H9 (cell line): ENCODE data around the gene SPOP. TPM values are rescaled to one million over a fixed set of nuclear protein-coding genes. Genes with fewer than 3 reads are reported as not detected.

ENCODE experiments used
- DNase-seq: peaks from one replicate; pipeline ENCODE4 v3.0.0-alpha.2; 2017
- H2AFZ ChIP-seq: one replicate; pipeline ENCODE4 v1.6.1; 2013; ENCODE audit warnings: mild to moderate bottlenecking, low read length, control low read depth, moderate library complexity
- H2AK5ac ChIP-seq: 2 replicates; pipeline ENCODE4 v1.6.1; 2013; ENCODE audit warnings: low read length, control low read depth, mixed read lengths; ENCODE audit not compliant: insufficient read length
- H2BK120ac ChIP-seq: one replicate; pipeline ENCODE4 v1.6.1; 2013; ENCODE audit warnings: low read depth, mild to moderate bottlenecking, low read length, control low read depth, inconsistent platforms; ENCODE audit not compliant: poor library complexity, severe bottlenecking
- H2BK12ac ChIP-seq: 2 replicates; pipeline ENCODE4 v1.6.1; 2013; ENCODE audit warnings: low read length, control low read depth, mixed read lengths, low read depth; ENCODE audit not compliant: insufficient read length
- H2BK15ac ChIP-seq: 2 replicates; pipeline ENCODE4 v1.6.1; 2013; ENCODE audit warnings: low read depth, low read length, control low read depth
- H2BK20ac ChIP-seq: one replicate; pipeline ENCODE4 v1.6.1; 2013; ENCODE audit warnings: low read depth, mild to moderate bottlenecking, low read length, control low read depth, inconsistent platforms; ENCODE audit not compliant: poor library complexity, severe bottlenecking
- H2BK5ac ChIP-seq: 2 replicates; pipeline ENCODE4 v1.6.1; 2013; ENCODE audit warnings: low read length, control low read depth, mixed read lengths; ENCODE audit not compliant: insufficient read length
- H3K14ac ChIP-seq: 2 replicates; pipeline ENCODE4 v1.6.1; 2013; ENCODE audit warnings: low read length, control low read depth; ENCODE audit not compliant: insufficient read depth
- H3K18ac ChIP-seq: 2 replicates; pipeline ENCODE4 v1.6.1; 2013; ENCODE audit warnings: low read depth, mild to moderate bottlenecking, mixed read lengths, low read length, control low read depth; ENCODE audit not compliant: insufficient read length
- H3K23ac ChIP-seq: 2 replicates; pipeline ENCODE4 v1.6.1; 2013; ENCODE audit warnings: low read length, control low read depth, mixed read lengths, low read depth; ENCODE audit not compliant: insufficient read length
- H3K23me2 ChIP-seq: 2 replicates; pipeline ENCODE4 v1.6.1; 2013; ENCODE audit warnings: low read depth, mild to moderate bottlenecking, mixed read lengths, low read length, control low read depth; ENCODE audit not compliant: insufficient read length, poor library complexity, severe bottlenecking
- H3K27ac ChIP-seq: 2 replicates; pipeline ENCODE4 v1.5.1; 2013; ENCODE audit warnings: low read length, control low read depth, mixed read lengths, low read depth; ENCODE audit not compliant: insufficient read length
- H3K27me3 ChIP-seq: 2 replicates; pipeline ENCODE4 v1.6.1; 2013; ENCODE audit warnings: low read length, control low read depth, inconsistent platforms; ENCODE audit not compliant: insufficient read depth
- H3K4ac ChIP-seq: 2 replicates; pipeline ENCODE4 v1.6.1; 2013; ENCODE audit warnings: low read depth, mild to moderate bottlenecking, control low read depth, inconsistent platforms, low read length, moderate library complexity
- H3K4me1 ChIP-seq: 2 replicates; pipeline ENCODE4 v1.6.1; 2013; ENCODE audit warnings: low read length, control low read depth, inconsistent platforms; ENCODE audit not compliant: insufficient read depth
- H3K4me2 ChIP-seq: 2 replicates; pipeline ENCODE4 v1.6.1; 2013; ENCODE audit warnings: low read length, control low read depth, mixed read lengths; ENCODE audit not compliant: insufficient read length, insufficient read depth
- H3K56ac ChIP-seq: 2 replicates; pipeline ENCODE4 v1.6.1; 2013; ENCODE audit warnings: low read depth, mild to moderate bottlenecking, mixed read lengths, low read length, control low read depth; ENCODE audit not compliant: insufficient read length
- H3K79me1 ChIP-seq: 2 replicates; pipeline ENCODE4 v1.6.1; 2013; ENCODE audit warnings: low read depth, mild to moderate bottlenecking, moderate library complexity, low read length, control low read depth, inconsistent platforms; ENCODE audit not compliant: insufficient read depth, poor library complexity, severe bottlenecking
- H3K79me2 ChIP-seq: 2 replicates; pipeline ENCODE4 v1.6.1; 2013; ENCODE audit warnings: low read length, control low read depth, inconsistent platforms; ENCODE audit not compliant: insufficient read depth
- H3K9ac ChIP-seq: 2 replicates; pipeline ENCODE4 v1.6.1; 2013; ENCODE audit warnings: low read length, control low read depth, mixed read lengths; ENCODE audit not compliant: insufficient read length; ENCODE audit errors: extremely low read depth
- H3K9me3 ChIP-seq: one replicate; pipeline ENCODE4 v1.6.1; 2013; ENCODE audit warnings: low read depth, low read length, inconsistent platforms; ENCODE audit not compliant: control insufficient read depth
- H3T11ph ChIP-seq: one replicate; pipeline ENCODE4 v1.6.1; 2013; ENCODE audit warnings: mild to moderate bottlenecking, low read length, control low read depth, inconsistent platforms
- H4K20me1 ChIP-seq: one replicate; pipeline ENCODE4 v1.6.1; 2013; ENCODE audit not compliant: control insufficient read depth, insufficient read length, insufficient read depth
- H4K5ac ChIP-seq: 2 replicates; pipeline ENCODE4 v1.6.1; 2013; ENCODE audit warnings: low read depth, mild to moderate bottlenecking, mixed read lengths, low read length, control low read depth; ENCODE audit not compliant: insufficient read length
- H4K8ac ChIP-seq: replicated peaks from 2 replicates; pipeline ENCODE4 v1.6.1; 2013; ENCODE audit warnings: low read length, control low read depth, mixed read lengths, low read depth; ENCODE audit not compliant: insufficient read length
- H4K91ac ChIP-seq: 2 replicates; pipeline ENCODE4 v1.6.1; 2013; ENCODE audit warnings: low read depth, mild to moderate bottlenecking, moderate library complexity, mixed read lengths, low read length, control low read depth; ENCODE audit not compliant: insufficient read length
- H3K27ac Mint-ChIP-seq, 3 experiments: 2 replicates in 2 of 3; 3 replicates in 1 of 3; pipeline ENCODE4 v1.8.0; 2020 to 2021; ENCODE audit warnings: mixed read lengths in 3 of 3, mild to moderate bottlenecking in 1 of 3, moderate library complexity in 1 of 3
- H3K27me3 Mint-ChIP-seq: 2 replicates; pipeline ENCODE4 v1.8.0; 2021; ENCODE audit warnings: low read depth, mild to moderate bottlenecking, moderate library complexity, mixed read lengths
- H3K36me3 Mint-ChIP-seq, 3 experiments: 2 replicates in 2 of 3; 3 replicates in 1 of 3; pipeline ENCODE4 v1.8.0; 2020 to 2021; ENCODE audit warnings: low read depth in 3 of 3, mixed read lengths in 3 of 3; ENCODE audit not compliant: insufficient read depth in 1 of 3
- H3K4me1 Mint-ChIP-seq, 2 experiments: 2 replicates each; pipeline ENCODE4 v1.8.0; 2020; ENCODE audit warnings: mixed read lengths in 2 of 2
- H3K4me3 Mint-ChIP-seq, 2 experiments: 2 replicates in 1 of 2; 3 replicates in 1 of 2; pipeline ENCODE4 v1.8.0; 2020 to 2021; ENCODE audit warnings: mild to moderate bottlenecking in 2 of 2, mixed read lengths in 2 of 2, moderate library complexity in 1 of 2
- H3K9me3 Mint-ChIP-seq, 2 experiments: 2 replicates in 1 of 2; 3 replicates in 1 of 2; pipeline ENCODE4 v1.8.0; 2020; ENCODE audit warnings: mild to moderate bottlenecking in 2 of 2, mixed read lengths in 2 of 2, moderate library complexity in 1 of 2
- CTCF ChIP-seq: fragments of 200-600 bp; sonication (generic); conservative IDR thresholded peaks from 3 replicates; pipeline ENCODE4 v1.8.0; 2021; ENCODE audit warnings: antibody characterized with exemption, mild to moderate bottlenecking
- WGBS: extraction: QIAGEN DNeasy Blood & Tissue Kit; methylation state at CpG from one replicate; pipeline ENCODE4 v1.1.7; 2013; ENCODE audit warnings: missing lambda C conversion rate, low lambda C conversion rate, mixed read lengths; ENCODE audit not compliant: insufficient read length; ENCODE audit errors: extremely low coverage; 5-methylcytosine and 5-hydroxymethylcytosine counted together
- total RNA-seq: library from RNA; stranded (reverse); gene quantifications from 2 replicates; pipeline ENCODE4 v1.2.1, GENCODE V29; 2021

SPOP gene
- total RNA-seq, 1 experiment from 2014 or later: 33.7 TPM

- no peak overlapping the region for H4K8ac ChIP-seq
- H2AFZ ChIP-seq: no peak overlapping the region
- H3K18ac ChIP-seq: no peak overlapping the region
- peaks cover 4% of the 10 kb centered on the region for H3K23me2 ChIP-seq
- no peak overlapping the region for H2BK20ac ChIP-seq
- H3K9me3 Mint-ChIP-seq: no peaks in the 10 kb centered on the region; a peak in 1 of 5 replicates
- no peaks in the 10 kb centered on the region for H3K79me2 ChIP-seq
- no CpG with 5 or more reads among the region's 12 CpGs for WGBS
- H3K4me2 ChIP-seq: no peak overlapping the region
- H3K36me3 Mint-ChIP-seq: no peaks in the 10 kb centered on the region
- H4K5ac ChIP-seq: no peak overlapping the region
- H3K27me3 ChIP-seq: peaks cover 3% of the 10 kb centered on the region; the same call in 1 of the 2 replicates
- no peaks in the 10 kb centered on the region for H3K9me3 ChIP-seq
- no peak overlapping the region; a peak in 1 of 5 replicates for H3K4me3 Mint-ChIP-seq
- no peak overlapping the region for H2BK15ac ChIP-seq
- no peaks in the 10 kb centered on the region for H3K79me1 ChIP-seq
- H3K4me1 ChIP-seq: peaks cover 3% of the 10 kb centered on the region; the same call in 1 of the 2 replicates
- H3T11ph ChIP-seq: no peak overlapping the region
- no peak overlapping the region for H3K4ac ChIP-seq
- no peak overlapping the region for H2BK120ac ChIP-seq
- no peak overlapping the region for H3K9ac ChIP-seq
- no peak for DNase-seq
- peaks cover 19 to 25% of the 10 kb centered on the region in 2 experiments for H3K4me1 Mint-ChIP-seq
- H2AK5ac ChIP-seq: no peak overlapping the region
- H3K27me3 Mint-ChIP-seq: peaks cover 22% of the 10 kb centered on the region
- H3K27ac Mint-ChIP-seq: peak overlapping the region in 2 of 3 experiments; percentile 39 to 59; a peak in 3 of 7 replicates
- H3K56ac ChIP-seq: no peak overlapping the region
- no peak overlapping the region for H3K14ac ChIP-seq
- H3K27ac ChIP-seq: no peak overlapping the region
- no peak overlapping the region for H4K91ac ChIP-seq
- TF ChIP-seq CTCF: no peak
- no peak overlapping the region for H2BK5ac ChIP-seq
- H4K20me1 ChIP-seq: no peaks in the 10 kb centered on the region
- no peak overlapping the region for H3K23ac ChIP-seq
- no peak overlapping the region for H2BK12ac ChIP-seq
Measured at GRCh38 chr17:49580981-49581647, 96.8 kb downstream of the SPOP start.
